ENCODE measurements around the gene SLC2A1. TPM values are rescaled to one million over a fixed set of nuclear protein-coding genes. Genes with fewer than 3 reads are reported as not detected.

The SLC2A1 gene
- total and polyA plus RNA-seq, 9 of the 15 experiments (the other 6 are each of a cell fraction or from before 2014, with no cell fraction given): 12.6 to 153 (median 48.0) TPM

DNA sequence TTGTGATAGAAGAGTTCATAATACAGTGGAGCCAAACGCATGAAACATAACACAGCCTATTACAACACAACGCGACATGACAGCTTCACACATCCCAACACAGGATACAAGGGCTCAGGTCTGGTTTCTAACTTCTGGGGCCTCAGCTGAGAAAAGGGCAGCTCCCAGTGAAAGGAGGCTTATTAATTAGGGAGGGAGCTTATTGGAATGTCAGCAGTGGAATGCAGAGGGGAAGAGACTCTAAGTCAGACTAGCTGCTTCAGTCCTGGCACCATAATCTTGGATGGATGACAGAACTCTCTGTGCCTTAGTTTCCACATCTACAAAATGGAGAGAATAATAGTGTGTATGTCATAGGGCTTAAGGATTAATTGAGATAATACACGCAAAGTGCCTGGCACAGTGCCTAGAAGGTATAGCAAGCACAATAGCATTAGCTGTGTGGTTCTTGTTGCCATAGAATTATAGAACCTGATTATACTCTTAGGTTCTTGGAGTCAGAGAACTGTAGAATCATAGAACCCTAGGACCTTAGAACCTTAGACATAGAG lies 22.7 kb upstream of the SLC2A1 start:
- Histone ChIP-seq H3K9me3 (replicated peaks; ENCODE audit: control insufficient read depth, insufficient read depth, low read depth, low read length) (no peaks in the 10 kb centered on the region), H3K27me3 (ENCODE audit: control insufficient read depth in 2 of 2, insufficient read depth in 2 of 2, low read length in 2 of 2) (no peaks in the 10 kb centered on the region), H3K36me3 (ENCODE audit: control insufficient read depth, insufficient read depth, low read length) (no peaks in the 10 kb centered on the region; the same call in 2 of the 3 replicates), H4K20me1 (replicated peaks; ENCODE audit: control insufficient read depth, insufficient read depth, low read length) (no peaks in the 10 kb centered on the region), H3K4me3 (no peak overlapping the region), H2AFZ (ENCODE audit: low read depth, low read length) (no peak overlapping the region), H3K79me2 (ENCODE audit: control insufficient read depth, insufficient read depth, low read length) (no peaks in the 10 kb centered on the region), H3K9ac (ENCODE audit: insufficient read depth in 1 of 2, low read depth in 2 of 2, low read length in 2 of 2) (no peak overlapping the region), H3K4me1 (replicated peaks in 1 of 2; ENCODE audit: control insufficient read depth in 2 of 2, insufficient read depth in 2 of 2, low read length in 2 of 2) (peaks cover 18 to 25% of the 10 kb centered on the region in 2 experiments), H3K4me2 (ENCODE audit: insufficient read depth, low read length) (no peak overlapping the region), H3K9me1 (ENCODE audit: control insufficient read depth, insufficient read depth, low read length) (no peaks in the 10 kb centered on the region), H3K27ac (ENCODE audit: extremely low read depth, low read depth, low read length) (no peak overlapping the region)
- ChIA-PET POLR2A (interaction anchor here (0.6 to 2.4 kb wide), 4 partner anchors 9 to 76 kb away, joined by 3 to 8 read pairs (median 7); no protein-coding TSS in a partner anchor), CTCF (ENCODE audit: low intra/inter-chr PET ratio) (no interaction called here)
- no peak for TF ChIP-seq SRF (CRISPR knock-in tag; IDR thresholded peaks at IDR 0.05)
- TF ChIP-seq NFIC (IDR thresholded peaks at IDR 0.05): peak; percentile 69
- TF ChIP-seq RBM25 (IDR thresholded peaks at IDR 0.05; ENCODE audit: low read depth, low read length, severe bottlenecking): peak; percentile 32
- TF ChIP-seq FOXJ2 (tag; IDR thresholded peaks at IDR 0.05): no peak
- FAIRE-seq (no peak), DNase-seq (ENCODE audit: extremely low read depth in 1 of 4, low spot score in 3 of 4) (no peak), ATAC-seq (no peak)
- BruUV-seq (replicated peaks): no TSS peak
- intact Hi-C loops (cut with micrococcal nuclease): no loop called here
- WGBS (ENCODE audit: insufficient coverage, low coverage, missing lambda C conversion rate): 38% methylated on average over 4 of the region's 4 CpGs
- in situ Hi-C loops (cut with MboI): no loop called here
